Endodermal cell (in vitro differentiated cells): ENCODE results near the gene MTFR1L. TPM values are rescaled to one million over a fixed set of nuclear protein-coding genes. Genes with fewer than 3 reads are reported as not detected.
A peak's percentile ranks its signal among the peaks of the same experiment; 100 is the strongest.

Experiments used
- DNase-seq: peaks from one replicate; pipeline ENCODE4 v3.0.0-alpha.2; 2017
- H3K27ac ChIP-seq: 2 replicates; pipeline ENCODE4 v1.5.1; 2013; ENCODE audit warnings: mild to moderate bottlenecking, low read depth, low read length, moderate library complexity
- H3K27me3 ChIP-seq: 2 replicates; pipeline ENCODE4 v1.6.1; 2013; ENCODE audit warnings: mild to moderate bottlenecking, low read length, moderate library complexity; ENCODE audit not compliant: insufficient read depth, control insufficient read depth, poor library complexity, severe bottlenecking
- H3K36me3 ChIP-seq: 2 replicates; pipeline ENCODE4 v1.7.0; 2013; ENCODE audit warnings: mild to moderate bottlenecking, low read length, moderate library complexity; ENCODE audit not compliant: control insufficient read depth, insufficient read depth
- H3K4me1 ChIP-seq: one replicate; pipeline ENCODE4 v1.7.0; 2013; ENCODE audit warnings: low read length; ENCODE audit not compliant: control insufficient read depth, insufficient read depth
- H3K4me3 ChIP-seq: 2 replicates; pipeline ENCODE4 v1.5.1; 2013; ENCODE audit warnings: mild to moderate bottlenecking, low read length, moderate library complexity
- H3K9ac ChIP-seq: 2 replicates; pipeline ENCODE4 v1.6.1; 2013; ENCODE audit warnings: mild to moderate bottlenecking, low read length, moderate library complexity; ENCODE audit not compliant: poor library complexity, severe bottlenecking; ENCODE audit errors: extremely low read depth
- H3K9me3 ChIP-seq: 2 replicates; pipeline ENCODE4 v1.6.1; 2013; ENCODE audit warnings: mild to moderate bottlenecking, low read length, moderate library complexity; ENCODE audit not compliant: control insufficient read depth
- H3K27ac Mint-ChIP-seq: 2 replicates; pipeline ENCODE4 v1.8.0; 2020; ENCODE audit warnings: mixed read lengths
- H3K27me3 Mint-ChIP-seq: 2 replicates; pipeline ENCODE4 v1.8.0; 2021; ENCODE audit warnings: mild to moderate bottlenecking, mixed read lengths; ENCODE audit not compliant: insufficient read depth
- H3K36me3 Mint-ChIP-seq: 2 replicates; pipeline ENCODE4 v1.8.0; 2020; ENCODE audit warnings: low read depth, mixed read lengths
- H3K4me1 Mint-ChIP-seq: 2 replicates; pipeline ENCODE4 v1.8.0; 2020; ENCODE audit warnings: mixed read lengths
- H3K4me3 Mint-ChIP-seq: 2 replicates; pipeline ENCODE4 v1.8.0; 2020; ENCODE audit warnings: mild to moderate bottlenecking, moderate library complexity, mixed read lengths
- H3K9me3 Mint-ChIP-seq: 2 replicates; pipeline ENCODE4 v1.8.0; 2020; ENCODE audit warnings: mild to moderate bottlenecking, mixed read lengths
- CTCF ChIP-seq: fragments of 200-600 bp; sonication (generic); conservative IDR thresholded peaks from 2 replicates; pipeline ENCODE4 v1.5.0; 2021; ENCODE audit warnings: antibody characterized with exemption, mild to moderate bottlenecking
- WGBS, 2 experiments: methylation state at CpG; one replicate each; pipeline versions ENCODE4 v1.1.5 to v1.1.7; 2013; ENCODE audit warnings: missing lambda C conversion rate in 2 of 2, mixed read lengths in 1 of 2; ENCODE audit not compliant: insufficient coverage in 1 of 2, insufficient read length in 1 of 2; 5-methylcytosine and 5-hydroxymethylcytosine counted together
- total RNA-seq, 2 donors: library from RNA; stranded (reverse); fragmentation: NEBNext Ultra II Directional in 1 of 2; extraction: Animal tissue kit (Norgen Biotek cat#: 25700) in 1 of 2; gene quantifications; 2 replicates in 1 of 2; 3 replicates in 1 of 2; pipeline ENCODE4 v1.2.1, GENCODE V29; 2021

Gene MTFR1L
- total RNA-seq, 2 donors from 2014 or later = 31.6 to 36.2 TPM

GRCh38 chr1:25773441-25774125, 46.2 kb upstream of the MTFR1L start:
- H3K36me3 Mint-ChIP-seq = no peaks in the 10 kb centered on the region
- H3K27me3 ChIP-seq = no peaks in the 10 kb centered on the region
- no peak for DNase-seq
- no peak overlapping the region for H3K9ac ChIP-seq
- no peaks in the 10 kb centered on the region for H3K27me3 Mint-ChIP-seq
- H3K9me3 Mint-ChIP-seq = no peaks in the 10 kb centered on the region
- peaks cover 9% of the 10 kb centered on the region for H3K4me1 ChIP-seq
- peak overlapping the region; percentile 13 for H3K4me3 Mint-ChIP-seq
- peak overlapping the region; percentile 9 for H3K27ac ChIP-seq
- no peaks in the 10 kb centered on the region for H3K36me3 ChIP-seq
- H3K27ac Mint-ChIP-seq = peak overlapping the region; percentile 49
- 84 to 100% methylated on average over 2 to 4 of the region's 4 CpGs for WGBS, 2 experiments
- H3K4me3 ChIP-seq = no peak overlapping the region
- no peak for TF ChIP-seq CTCF
- H3K9me3 ChIP-seq = no peaks in the 10 kb centered on the region
- peaks cover 43% of the 10 kb centered on the region for H3K4me1 Mint-ChIP-seq

DNA sequence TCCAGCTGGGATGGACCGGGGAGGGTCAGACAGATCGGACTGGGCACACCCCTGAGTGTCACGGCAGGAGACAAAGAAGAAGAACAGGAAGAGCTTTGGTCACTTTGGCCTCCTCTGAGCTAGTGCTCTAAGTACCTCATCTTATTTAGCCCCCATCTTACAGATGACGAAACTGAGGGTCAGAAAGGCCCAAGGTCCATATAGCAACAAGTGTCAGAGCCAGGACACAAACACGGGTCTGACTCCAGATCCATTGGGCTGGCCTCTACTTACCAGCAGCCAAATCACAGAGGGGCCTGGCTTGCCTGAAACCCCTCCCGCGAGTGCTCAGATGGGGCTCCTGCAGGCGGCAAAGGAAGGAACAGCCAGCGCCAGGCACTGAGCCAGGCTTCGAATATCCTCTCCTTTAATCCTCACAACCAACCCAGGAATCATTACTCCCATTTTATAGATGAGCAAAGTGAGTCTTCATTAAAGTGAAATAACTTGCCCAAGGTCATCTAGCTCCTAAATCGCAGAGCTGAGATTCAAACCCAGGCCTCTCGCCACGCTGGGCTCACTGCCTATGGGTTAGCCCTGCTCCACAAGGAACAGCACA, 45.4 kb upstream of the MTFR1L start:
- Mint-ChIP-seq H3K4me3 (no peak overlapping the region), H3K27ac (peak overlapping the region; percentile 49), H3K9me3 (no peaks in the 10 kb centered on the region), H3K27me3 (no peaks in the 10 kb centered on the region), H3K4me1 (peaks cover 45% of the 10 kb centered on the region), H3K36me3 (no peaks in the 10 kb centered on the region)
- WGBS, 2 experiments = 89 to 95% methylated on average over 8 to 13 of the region's 13 CpGs
- no peaks in the 10 kb centered on the region for H3K27me3 ChIP-seq
- no peaks in the 10 kb centered on the region for H3K36me3 ChIP-seq
- H3K4me3 ChIP-seq = no peak overlapping the region
- no peaks in the 10 kb centered on the region for H3K9me3 ChIP-seq
- no peak for DNase-seq
- no peak overlapping the region for H3K27ac ChIP-seq
- no peak for TF ChIP-seq CTCF
- H3K9ac ChIP-seq = no peak overlapping the region
- H3K4me1 ChIP-seq = peaks cover 9% of the 10 kb centered on the region

- peaks cover 53% of the 10 kb centered on the region for H3K4me1 Mint-ChIP-seq
- H3K27me3 Mint-ChIP-seq = no peaks in the 10 kb centered on the region
- H3K9ac ChIP-seq = no peak overlapping the region
- H3K36me3 ChIP-seq = no peaks in the 10 kb centered on the region
- H3K4me1 ChIP-seq = peaks cover 9% of the 10 kb centered on the region
- no peaks in the 10 kb centered on the region for H3K27me3 ChIP-seq
- H3K4me3 Mint-ChIP-seq = no peak overlapping the region
- no peaks in the 10 kb centered on the region for H3K9me3 Mint-ChIP-seq
- WGBS, 2 experiments = 80 to 88% methylated on average over 12 to 16 of the region's 16 CpGs
- TF ChIP-seq CTCF = no peak
- no peaks in the 10 kb centered on the region for H3K9me3 ChIP-seq
- no peak overlapping the region for H3K4me3 ChIP-seq
- peak overlapping the region; percentile 62 for H3K27ac ChIP-seq
- DNase-seq = no peak
- H3K36me3 Mint-ChIP-seq = no peaks in the 10 kb centered on the region
- H3K27ac Mint-ChIP-seq = peak overlapping the region; percentile 2
These were observed 44.6 kb upstream of the MTFR1L start for GRCh38 chr1:25774921-25775771.
